HL-60 (cell line): ENCODE data around the gene PLA2R1.
"Not testable (repeated sequence)": the region's sequence is repeated elsewhere in the genome, so short reads cannot be mapped to it uniquely, and the experiment has no call there.

ENCODE experiments used
- DNase-seq, 2 experiments: peaks; one replicate each; pipeline ENCODE4 v3.0.0-alpha.2; 2010 to 2020; ENCODE audit warnings: low read depth in 1 of 2, low spot score in 1 of 2
- H3K27ac ChIP-seq: fragments of 250-450 bp; sonication (Bioruptor Pico); replicated peaks from 2 replicates; pipeline ENCODE4 v1.5.1; 2020; ENCODE audit warnings: mild to moderate bottlenecking, moderate library complexity
- H3K27me3 ChIP-seq: fragments of 250-450 bp; sonication (Bioruptor Pico); 2 replicates; pipeline ENCODE4 v1.5.1; 2021; ENCODE audit warnings: mild to moderate bottlenecking, moderate library complexity; ENCODE audit not compliant: insufficient read depth, poor library complexity, severe bottlenecking
- H3K4me3 ChIP-seq: replicated peaks from 2 replicates; pipeline ENCODE4 v1.5.1; 2011; ENCODE audit warnings: mild to moderate bottlenecking, control low read depth, low read length; ENCODE audit not compliant: insufficient read depth
- CTCF ChIP-seq: IDR thresholded peaks from one replicate; pipeline ENCODE4 v1.5.1; 2011; ENCODE audit warnings: low read length, control low read depth, inconsistent platforms; ENCODE audit not compliant: insufficient read depth
- GABPA ChIP-seq: IDR thresholded peaks from 2 replicates; pipeline ENCODE4 v1.6.1; 2012; ENCODE audit warnings: low read depth
- POLR2AphosphoS5 ChIP-seq: IDR thresholded peaks from 2 replicates; pipeline ENCODE4 v1.6.1; 2012; ENCODE audit warnings: low read depth
- REST ChIP-seq: IDR thresholded peaks from 2 replicates; pipeline ENCODE4 v1.6.1; 2012; ENCODE audit warnings: low read depth; ENCODE audit not compliant: insufficient replicate concordance
- SPI1 ChIP-seq: IDR thresholded peaks from 2 replicates; pipeline ENCODE4 v1.6.1; 2012; ENCODE audit warnings: low read depth, mild to moderate bottlenecking, borderline replicate concordance

Gene PLA2R1

GRCh38 chr2:160043265-160043664, 19.1 kb downstream of the PLA2R1 start:
- Histone ChIP-seq H3K27me3 (no peaks in the 10 kb centered on the region), H3K27ac (no peak overlapping the region), H3K4me3 (no peak overlapping the region)
- no peak for DNase-seq
- TF ChIP-seq POLR2AphosphoS5 (no peak), GABPA (no peak), REST (no peak), SPI1 (no peak), CTCF (no peak)

- no peak for DNase-seq
- Histone ChIP-seq H3K27me3 (no peaks in the 10 kb centered on the region), H3K27ac (no peak overlapping the region), H3K4me3 (no peak overlapping the region)
- no peak for TF ChIP-seq CTCF
- TF ChIP-seq POLR2AphosphoS5: no peak
- TF ChIP-seq SPI1: no peak
- no peak for TF ChIP-seq GABPA
- TF ChIP-seq REST: no peak
Measured at GRCh38 chr2:160042054-160042453, 20.4 kb downstream of the PLA2R1 start.

GRCh38 chr2:160041091-160041490, 21.3 kb downstream of the PLA2R1 start:
- no peak for TF ChIP-seq CTCF
- TF ChIP-seq GABPA: no peak
- TF ChIP-seq SPI1: no peak
- no peak for TF ChIP-seq POLR2AphosphoS5
- no peaks in the 10 kb centered on the region for H3K27me3 ChIP-seq
- H3K27ac ChIP-seq: no peak overlapping the region
- H3K4me3 ChIP-seq: no peak overlapping the region
- no peak for DNase-seq

GRCh38 chr2:160039166-160039903, 23.1 kb downstream of the PLA2R1 start:
- Histone ChIP-seq H3K4me3 (no peak overlapping the region), H3K27ac (no peak overlapping the region), H3K27me3 (no peaks in the 10 kb centered on the region)
- TF ChIP-seq REST: no peak
- TF ChIP-seq GABPA: no peak
- no peak for TF ChIP-seq POLR2AphosphoS5
- TF ChIP-seq SPI1: no peak
- TF ChIP-seq CTCF: no peak
- DNase-seq: no peak

- not testable (repeated sequence) for H3K4me3 ChIP-seq, DNase-seq, H3K27ac ChIP-seq, H3K27me3 ChIP-seq
Measured at GRCh38 chr2:160038662-160039061, 23.8 kb downstream of the PLA2R1 start.
